GM15510 (cell line): Measurements from ENCODE around the gene ERBB2.
A peak's percentile ranks its signal among the peaks of the same experiment; 100 is the strongest.

Experiments used
- POLR2A ChIP-seq: IDR thresholded peaks from 3 replicates; pipeline ENCODE4 v1.6.1; 2011; ENCODE audit warnings: borderline replicate concordance; ENCODE audit not compliant: insufficient read length; ENCODE audit errors: extremely low read depth

ERBB2 gene

GRCh38 chr17:39683295-39683939 lies 16.4 kb upstream of the ERBB2 start:
- no peak for TF ChIP-seq POLR2A

DNA sequence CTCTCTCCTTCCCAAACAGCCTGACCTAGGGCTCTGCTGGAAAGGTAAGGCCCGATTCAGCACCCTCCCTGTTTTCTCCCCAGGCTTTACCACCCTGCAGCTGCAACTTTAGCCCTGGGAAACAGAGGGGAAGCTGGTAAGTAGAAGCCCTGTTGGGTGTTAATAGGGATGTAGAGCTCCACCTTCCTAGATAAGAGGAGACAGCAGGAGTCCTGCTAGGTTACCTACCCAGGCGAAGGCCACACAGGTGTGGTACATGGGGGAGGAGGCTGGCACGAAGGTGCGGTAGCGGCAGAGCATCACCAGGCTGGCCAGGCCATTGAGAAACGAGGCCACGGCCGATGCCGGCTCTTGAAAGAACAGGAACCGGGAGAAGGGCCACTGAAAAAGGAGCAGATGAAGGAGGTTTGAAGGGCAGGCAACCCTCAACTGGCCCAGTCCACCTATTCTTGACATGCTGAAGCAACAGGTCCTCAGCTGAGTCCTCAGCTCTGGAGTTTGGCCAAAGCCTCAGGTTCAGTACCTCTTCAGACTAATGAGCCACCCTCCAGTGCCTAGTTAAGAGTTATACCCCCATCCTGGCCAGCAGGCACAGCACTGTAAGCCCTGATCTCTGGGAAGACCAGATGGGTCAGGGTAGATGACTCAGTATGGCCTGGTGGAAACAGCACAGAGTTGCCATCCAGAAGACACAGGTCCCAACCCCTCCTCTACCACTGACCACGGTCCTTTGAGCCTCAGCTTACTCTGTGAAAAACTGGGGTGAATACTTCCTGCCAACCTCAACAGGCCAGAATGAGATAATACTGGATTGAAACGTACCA lies 15.3 kb upstream of the ERBB2 start:
- TF ChIP-seq POLR2A: no peak

GRCh38 chr17:39687101-39687545 lies 12.7 kb upstream of the ERBB2 start:
- no peak for TF ChIP-seq POLR2A

- TF ChIP-seq POLR2A: peak; percentile 73
These were observed 12.1 kb upstream of the ERBB2 start, which contains the start of gene PGAP3 for GRCh38 chr17:39687546-39688474. Gene PGAP3, minus strand, starts transcription at chr17:39688057. Its CDS starts 43 bp downstream, at chr17:39688014.

GRCh38 chr17:39688475-39688835 lies 11.4 kb upstream of the ERBB2 start:
- TF ChIP-seq POLR2A: no peak

DNA sequence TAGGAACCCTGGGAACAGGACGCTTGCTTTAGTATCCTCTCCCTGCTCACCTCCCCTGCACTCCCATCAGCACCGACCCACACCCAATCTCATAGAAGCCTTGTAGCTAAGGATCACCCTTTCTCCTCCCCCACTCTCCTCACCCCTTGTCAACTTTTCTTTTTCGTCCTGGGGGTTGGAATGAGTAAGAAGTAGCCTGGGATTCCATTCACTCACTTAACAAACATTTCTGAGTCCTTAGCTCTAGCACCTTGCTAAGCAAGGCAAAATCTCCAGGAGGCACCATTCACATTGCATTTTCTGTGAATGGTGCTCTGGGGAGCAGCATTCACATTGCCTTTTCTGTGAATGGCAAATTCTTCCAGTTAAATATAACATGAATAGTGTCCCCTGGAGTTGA lies 10.9 kb upstream of the ERBB2 start:
- no peak for TF ChIP-seq POLR2A

DNA sequence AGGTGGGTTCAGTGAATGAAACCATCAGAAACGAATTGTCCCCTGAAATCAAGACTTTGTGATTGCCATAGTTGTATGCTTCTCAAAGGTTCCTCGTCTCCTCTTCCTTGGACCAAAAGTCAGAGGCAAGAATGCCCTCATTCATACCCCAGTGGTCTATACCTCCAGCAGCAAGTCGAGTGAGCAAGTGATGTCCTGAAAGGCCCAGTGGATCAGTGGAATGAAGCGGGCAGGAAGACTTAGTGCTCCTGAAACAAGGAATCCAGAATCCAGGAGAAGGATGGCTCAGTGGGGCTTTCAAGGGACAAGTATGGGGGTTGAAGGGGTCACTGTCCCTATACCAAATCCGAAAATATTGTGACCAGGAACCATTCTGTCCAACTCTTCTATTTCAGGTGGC lies 5.3 kb upstream of the ERBB2 start:
- TF ChIP-seq POLR2A: no peak

DNA sequence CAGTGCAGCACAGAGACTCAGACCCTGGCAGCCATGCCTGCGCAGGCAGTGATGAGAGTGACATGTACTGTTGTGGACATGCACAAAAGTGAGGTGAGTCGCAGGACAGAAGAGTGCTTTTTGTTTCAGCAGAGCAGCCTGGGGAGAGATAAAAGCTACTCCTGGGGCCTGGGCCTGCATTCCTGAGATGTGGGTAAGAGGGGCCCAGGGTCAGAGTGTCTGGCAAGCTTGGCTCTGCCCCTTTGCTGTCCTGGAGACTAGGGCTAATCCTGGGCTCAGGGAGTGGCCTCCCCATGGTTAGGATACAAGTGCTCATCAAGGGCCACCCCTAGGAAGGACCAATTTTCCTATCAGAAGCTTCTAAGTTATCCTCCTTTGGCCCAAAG lies 4.8 kb upstream of the ERBB2 start:
- no peak for TF ChIP-seq POLR2A

- TF ChIP-seq POLR2A: no peak
These were observed 3.1 kb upstream of the ERBB2 start for GRCh38 chr17:39696731-39697130.

GRCh38 chr17:39697961-39698360 lies 1.9 kb upstream of the ERBB2 start:
- no peak for TF ChIP-seq POLR2A

GRCh38 chr17:39700148-39700987 lies 504 bp downstream of the ERBB2 start:
- no peak for TF ChIP-seq POLR2A

- no peak for TF ChIP-seq POLR2A
These were observed 1.3 kb downstream of the ERBB2 start for GRCh38 chr17:39701012-39701783.

GRCh38 chr17:39701784-39702422 lies 2.0 kb downstream of the ERBB2 start:
- TF ChIP-seq POLR2A: no peak
